Spleen (tissue), 7 donors: Measurements from ENCODE around the gene RAPGEF4.

Experiments used
- CTCF ChIP-seq, 11 experiments: fragments of 200-600 bp in 7 of 11; fragments of 450-650 bp in 4 of 11; sonication (generic) in 4 of 11; IDR thresholded peaks in 8 of 11; conservative IDR thresholded peaks in 3 of 11; 1 replicate in 7 of 11; 2 replicates in 4 of 11; pipeline versions ENCODE4 v1.4.0 to v1.8.0; 2016 to 2021; ENCODE audit warnings: antibody characterized with exemption in 11 of 11, inconsistent platforms in 4 of 11, mild to moderate bottlenecking in 1 of 11
- POLR2A ChIP-seq, 3 donors: fragments of 450-650 bp; IDR thresholded peaks; one replicate each; pipeline ENCODE4 v1.5.1; 2017; ENCODE audit warnings: antibody characterized with exemption in 3 of 3, mild to moderate bottlenecking in 1 of 3
- POLR2AphosphoS5 ChIP-seq, 3 donors: sonication (generic); formaldehyde crosslinking; IDR thresholded peaks; one replicate each; pipeline ENCODE4 v1.5.1; 2017; ENCODE audit warnings: antibody characterized with exemption in 3 of 3
- donor health status: DM: no; HTN: no; CAD: no; lungs with moderate emphysema.
- donor health status: DM: no; HTN: no; CAD: no.
- donor health status: DM: no; HTN: no; CAD: no.

- TF ChIP-seq CTCF (IDR thresholded peaks at IDR 0.05 in 8 of 11, conservative IDR thresholded peaks at IDR 0.05 in 3 of 11) (no peak), POLR2AphosphoS5 (IDR thresholded peaks at IDR 0.05) (no peak), POLR2A (IDR thresholded peaks at IDR 0.05) (no peak)
Observed at GRCh38 chr2:173048522-173048896, 312.9 kb downstream of the RAPGEF4 start.
